HepG2 (cell line): Measurements from ENCODE around the gene TEX13D.

Experiments used
- MXI1 ChIP-seq: IDR thresholded peaks from 3 replicates; pipeline ENCODE4 v1.6.1; 2012; ENCODE audit warnings: low read depth, low read length, inconsistent platforms, borderline replicate concordance
- ZNF598 ChIP-seq: sonication (generic); formaldehyde crosslinking; IDR thresholded peaks from 2 replicates; pipeline ENCODE4 v1.5.1; 2020; ENCODE audit warnings: mild to moderate bottlenecking, missing genetic modification reagents, borderline replicate concordance

DNA sequence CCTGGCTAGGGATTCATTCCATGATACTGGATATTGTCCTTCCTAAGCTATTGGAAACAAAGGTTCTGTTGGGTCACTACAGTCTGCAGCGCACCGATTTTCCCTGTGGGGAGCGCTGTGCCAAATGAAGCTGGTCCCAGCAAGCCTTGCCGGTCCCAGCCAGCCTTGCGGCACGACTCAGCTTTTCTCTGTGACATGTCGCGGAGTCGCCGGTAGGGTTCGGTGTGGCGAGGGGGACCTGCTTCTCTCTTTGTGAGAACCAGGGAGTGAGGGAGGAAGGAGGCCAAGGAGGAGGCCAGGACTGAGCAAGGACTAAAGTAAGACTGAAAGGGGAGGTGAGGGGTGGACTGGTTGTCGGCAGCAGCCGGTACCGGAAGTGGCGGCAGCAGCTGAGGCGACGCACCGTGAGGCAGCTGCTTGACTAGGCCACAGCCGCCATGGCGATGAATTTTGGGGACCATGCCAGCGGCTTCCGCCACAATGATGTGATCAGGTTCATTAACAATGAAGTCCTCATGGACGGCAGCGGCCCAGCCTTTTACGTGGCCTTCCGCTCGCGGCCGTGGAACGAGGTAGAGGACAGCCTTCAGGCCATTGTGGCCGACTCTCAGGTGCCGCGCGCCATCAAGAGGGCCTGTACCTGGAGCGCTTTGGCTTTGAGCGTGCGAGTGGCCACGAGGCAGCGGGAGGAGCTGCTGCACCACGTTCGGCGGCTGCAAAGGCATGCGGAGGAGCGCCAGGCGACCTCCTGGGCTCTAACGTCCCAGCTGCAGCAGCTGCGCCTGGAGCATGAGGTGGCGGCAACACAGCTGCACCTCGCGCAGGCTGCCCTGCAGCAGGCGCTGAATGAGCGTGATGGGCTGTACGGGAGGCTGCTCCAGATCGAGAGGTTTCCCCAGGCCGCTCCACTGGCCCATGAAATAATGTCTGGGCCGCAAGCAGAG is at the start of gene TEX13D:
- no peak for TF ChIP-seq MXI1
- TF ChIP-seq ZNF598 (CRISPR knock-in tag), result no peak
